PC-9 (cell line): Measurements from ENCODE around the gene PRPF8. TPM values are rescaled to one million over a fixed set of nuclear protein-coding genes. Genes with fewer than 3 reads are reported as not detected.

Experiments used
- BruUV-seq: library from RNA; stranded (reverse); fragments of 400-500 nt; replicated peaks from 2 replicates; lab custom pipeline; 2021; lab: Mats Ljungman, UMichigan
- CTCF ChIA-PET: fragments of 300-600 bp; sonication (Branson Sonifier 250); formaldehyde crosslinking; loops from one replicate; lab custom pipeline; 2022; ENCODE audit warnings: antibody characterized with exemption; lab: Charles Lee
- POLR2A ChIA-PET: fragments of 300-600 bp; sonication (Branson Sonifier 250); formaldehyde crosslinking; loops from one replicate; lab custom pipeline; 2022; ENCODE audit warnings: antibody characterized with exemption; ENCODE audit not compliant: unreplicated experiment; lab: Charles Lee
- DNase-seq, 2 experiments: peaks; one replicate each; pipeline versions ENCODE4 v3.0.0 to v3.0.0-alpha.2; 2015 to 2022; ENCODE audit warnings: mixed read lengths in 1 of 2
- H2AFZ ChIP-seq: fragments of 200-600 bp; sonication (generic); 2 replicates; pipeline ENCODE4 v1.8.1; 2017; ENCODE audit warnings: antibody characterized with exemption
- H3F3A ChIP-seq: fragments of 200-600 bp; sonication (generic); 2 replicates; pipeline ENCODE4 v1.8.1; 2017; ENCODE audit warnings: antibody characterized with exemption, mild to moderate bottlenecking, low read depth; ENCODE audit not compliant: insufficient read depth
- H3K27ac ChIP-seq: fragments of 200-600 bp; sonication (generic); 2 replicates; pipeline ENCODE4 v1.6.1; 2016; ENCODE audit warnings: mixed run types
- H3K27me3 ChIP-seq: fragments of 200-600 bp; sonication (generic); 2 replicates; pipeline ENCODE4 v1.6.1; 2016; ENCODE audit warnings: low read depth, mixed run types; ENCODE audit not compliant: insufficient read depth
- H3K36me3 ChIP-seq: fragments of 200-600 bp; sonication (generic); 2 replicates; pipeline ENCODE4 v1.6.1; 2016; ENCODE audit warnings: low read depth, mixed run types
- H3K4me1 ChIP-seq: fragments of 200-600 bp; sonication (generic); replicated peaks from 2 replicates; pipeline ENCODE4 v1.6.1; 2016; ENCODE audit warnings: mixed run types; ENCODE audit not compliant: insufficient read depth
- H3K4me2 ChIP-seq: fragments of 200-600 bp; sonication (generic); 2 replicates; pipeline ENCODE4 v1.6.1; 2017; ENCODE audit warnings: mixed run types
- H3K4me3 ChIP-seq: fragments of 200-600 bp; sonication (generic); 2 replicates; pipeline ENCODE4 v1.6.1; 2016; ENCODE audit warnings: mixed run types
- H3K79me2 ChIP-seq: fragments of 200-600 bp; sonication (generic); 2 replicates; pipeline ENCODE4 v1.6.1; 2017; ENCODE audit warnings: low read depth, mixed run types
- H3K9me2 ChIP-seq: fragments of 200-600 bp; sonication (generic); 2 replicates; pipeline ENCODE4 v1.8.1; 2017; ENCODE audit warnings: mild to moderate bottlenecking; ENCODE audit not compliant: insufficient read depth
- H3K9me3 ChIP-seq: fragments of 200-600 bp; sonication (generic); 2 replicates; pipeline ENCODE4 v1.8.1; 2016; ENCODE audit warnings: low read depth; ENCODE audit not compliant: insufficient read depth
- H4K20me1 ChIP-seq: fragments of 200-600 bp; sonication (generic); 2 replicates; pipeline ENCODE4 v1.8.1; 2017; ENCODE audit not compliant: insufficient read depth
- CTCF ChIP-seq: fragments of 200-600 bp; sonication (generic); conservative IDR thresholded peaks from 2 replicates; pipeline ENCODE4 v1.6.1; 2017; ENCODE audit warnings: mixed run types, antibody characterized with exemption, mild to moderate bottlenecking, moderate library complexity
- EZH2 ChIP-seq: fragments of 200-600 bp; sonication (generic); IDR thresholded peaks from 2 replicates; pipeline ENCODE4 v1.8.0; 2017; ENCODE audit warnings: antibody characterized with exemption, low read depth
- intact Hi-C: fragments of 100-400 bp; cut with micrococcal nuclease; formaldehyde crosslinking; loops from one replicate; pipeline ENCODE4 v1.10.0; 2022; ENCODE audit not compliant: unreplicated experiment
- total RNA-seq: library from RNA; stranded (reverse); gene quantifications from 2 replicates; pipeline ENCODE4 v1.2.3, GENCODE V29; 2021

The PRPF8 gene
- total RNA-seq, 1 experiment from 2014 or later, result 496 TPM

GRCh38 chr17:1716076-1716911 is 31.6 kb upstream of the PRPF8 start:
- Histone ChIP-seq H3K4me1 (peaks cover 25% of the 10 kb centered on the region), H3K27ac (peak overlapping the region; percentile 99), H3F3A (peaks cover 44% of the 10 kb centered on the region), H4K20me1 (peaks cover 4% of the 10 kb centered on the region; the same call in 1 of the 2 replicates), H3K4me3 (peak overlapping the region; percentile 81), H3K36me3 (0 out of 2 replicates have a peak, but pooled peaks cover 14% of the 10 kb centered on the region), H3K27me3 (no peaks in the 10 kb centered on the region), H3K79me2 (peaks cover 20% of the 10 kb centered on the region), H3K9me3 (no peaks in the 10 kb centered on the region), H3K9me2 (no peaks in the 10 kb centered on the region), H3K4me2 (peak overlapping the region; percentile 76), H2AFZ (peak overlapping the region; percentile 15; the same call in 1 of the 2 replicates)
- TF ChIP-seq EZH2 (no peak), CTCF (peak; percentile 31; the same call in 1 of the 2 replicates)
- TSS peak; percentile 74 for BruUV-seq
- POLR2A ChIA-PET, result interaction anchor here (0.5 to 2.0 kb wide), 22 partner anchors 8 to 1013 kb away, joined by 3 to 18 read pairs (median 4); partner anchors contain the start of genes INPP5K, PRPF8, RILP and RPA1
- CTCF ChIA-PET, result interaction anchor here (0.6 to 2.0 kb wide), 10 partner anchors 33 to 1295 kb away, joined by 3 to 11 read pairs (median 4); partner anchors contain the start of genes RILP and RTN4RL1
- intact Hi-C loops, result loop anchor here (2.0 to 10.0 kb wide), 8 partner anchors 37 to 685 kb away; partner anchors contain the start of genes MNT, OVCA2, PITPNA and SMYD4
- DNase-seq, result peak; percentile 99 to 100

- Histone ChIP-seq H3K4me2 (peak overlapping the region; percentile 72), H3K36me3 (0 out of 2 replicates have a peak, but pooled peaks cover 14% of the 10 kb centered on the region), H4K20me1 (peaks cover 4% of the 10 kb centered on the region; the same call in 1 of the 2 replicates), H3K4me3 (peak overlapping the region; percentile 81), H3K79me2 (peaks cover 20% of the 10 kb centered on the region), H3K9me3 (no peaks in the 10 kb centered on the region), H3K27ac (peak overlapping the region; percentile 81), H3K27me3 (no peaks in the 10 kb centered on the region), H3F3A (peaks cover 45% of the 10 kb centered on the region), H2AFZ (no peak overlapping the region), H3K9me2 (no peaks in the 10 kb centered on the region), H3K4me1 (peaks cover 30% of the 10 kb centered on the region)
- no TSS peak for BruUV-seq
- ChIA-PET CTCF (interaction anchor here (2.0 kb wide), 1 partner anchor 150 kb away, joined by 8 read pairs; no protein-coding TSS in a partner anchor), POLR2A (interaction anchor here (0.5 to 2.0 kb wide), 3 partner anchors 66 to 606 kb away, joined by 3 to 18 read pairs (median 16); partner anchors contain the start of genes INPP5K and RILP)
- no peak for DNase-seq
- intact Hi-C loops, result loop anchor here (2.0 to 10.0 kb wide), 10 partner anchors 37 to 685 kb away; partner anchors contain the start of genes MNT, OVCA2, PITPNA and SMYD4
- TF ChIP-seq EZH2 (no peak), CTCF (no peak)
Measured at GRCh38 chr17:1715803-1716075, 31.1 kb upstream of the PRPF8 start.
